Measurements from ENCODE around the gene HCK. TPM values are rescaled to one million over a fixed set of nuclear protein-coding genes. Genes with fewer than 3 reads are reported as not detected.

HCK gene
- total RNA-seq, 1 experiment from 2014 or later: 1.3 TPM

- 0 out of 2 replicates have a peak overlapping the region, but pooled peaks have one; percentile 6 for H3K27ac Mint-ChIP-seq
- no peak for TF ChIP-seq ARID4B (CRISPR knock-in tag; IDR thresholded peaks at IDR 0.05; ENCODE audit: borderline replicate concordance)
- TF ChIP-seq, protein P1, sequence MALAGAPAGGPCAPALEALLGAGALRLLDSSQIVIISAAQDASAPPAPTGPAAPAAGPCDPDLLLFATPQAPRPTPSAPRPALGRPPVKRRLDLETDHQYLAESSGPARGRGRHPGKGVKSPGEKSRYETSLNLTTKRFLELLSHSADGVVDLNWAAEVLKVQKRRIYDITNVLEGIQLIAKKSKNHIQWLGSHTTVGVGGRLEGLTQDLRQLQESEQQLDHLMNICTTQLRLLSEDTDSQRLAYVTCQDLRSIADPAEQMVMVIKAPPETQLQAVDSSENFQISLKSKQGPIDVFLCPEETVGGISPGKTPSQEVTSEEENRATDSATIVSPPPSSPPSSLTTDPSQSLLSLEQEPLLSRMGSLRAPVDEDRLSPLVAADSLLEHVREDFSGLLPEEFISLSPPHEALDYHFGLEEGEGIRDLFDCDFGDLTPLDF (CRISPR knock-in tag; IDR thresholded peaks at IDR 0.05): no peak
- no peak for DNase-seq (ENCODE audit: low spot score)
These were observed 11.7 kb upstream of the HCK start for GRCh38 chr20:32040142-32040953.

DNA sequence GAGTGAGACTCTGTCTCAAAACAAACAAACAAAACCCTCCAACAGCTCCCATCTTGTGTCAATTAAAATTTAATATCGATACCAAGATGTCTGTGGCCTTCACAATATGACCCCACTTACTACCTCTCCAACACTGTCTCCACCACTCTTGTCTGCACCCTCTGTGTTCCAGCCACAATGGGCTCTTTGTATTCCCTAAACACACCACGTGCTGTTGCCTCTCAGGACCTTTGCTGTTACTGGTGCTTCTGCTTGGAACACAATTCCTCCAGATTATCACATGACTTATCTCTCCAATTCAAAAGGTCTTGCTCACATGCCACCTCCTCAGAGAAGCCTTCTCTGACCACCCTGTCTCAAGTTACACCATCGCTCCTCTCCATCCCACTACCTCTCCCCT, 6.0 kb upstream of the HCK start:
- DNase-seq (ENCODE audit: low spot score) (no peak), ATAC-seq (no peak)
- CTCF ChIA-PET: no interaction called here
- H3K27me3 Mint-ChIP-seq (ENCODE audit: low read depth): peaks cover 36% of the 10 kb centered on the region
- peaks cover 13% of the 10 kb centered on the region for H3K4me1 Mint-ChIP-seq
- TF ChIP-seq ELF4 (CRISPR knock-in tag; IDR thresholded peaks at IDR 0.05; ENCODE audit: low read depth): no peak
- TF ChIP-seq, protein P2, sequence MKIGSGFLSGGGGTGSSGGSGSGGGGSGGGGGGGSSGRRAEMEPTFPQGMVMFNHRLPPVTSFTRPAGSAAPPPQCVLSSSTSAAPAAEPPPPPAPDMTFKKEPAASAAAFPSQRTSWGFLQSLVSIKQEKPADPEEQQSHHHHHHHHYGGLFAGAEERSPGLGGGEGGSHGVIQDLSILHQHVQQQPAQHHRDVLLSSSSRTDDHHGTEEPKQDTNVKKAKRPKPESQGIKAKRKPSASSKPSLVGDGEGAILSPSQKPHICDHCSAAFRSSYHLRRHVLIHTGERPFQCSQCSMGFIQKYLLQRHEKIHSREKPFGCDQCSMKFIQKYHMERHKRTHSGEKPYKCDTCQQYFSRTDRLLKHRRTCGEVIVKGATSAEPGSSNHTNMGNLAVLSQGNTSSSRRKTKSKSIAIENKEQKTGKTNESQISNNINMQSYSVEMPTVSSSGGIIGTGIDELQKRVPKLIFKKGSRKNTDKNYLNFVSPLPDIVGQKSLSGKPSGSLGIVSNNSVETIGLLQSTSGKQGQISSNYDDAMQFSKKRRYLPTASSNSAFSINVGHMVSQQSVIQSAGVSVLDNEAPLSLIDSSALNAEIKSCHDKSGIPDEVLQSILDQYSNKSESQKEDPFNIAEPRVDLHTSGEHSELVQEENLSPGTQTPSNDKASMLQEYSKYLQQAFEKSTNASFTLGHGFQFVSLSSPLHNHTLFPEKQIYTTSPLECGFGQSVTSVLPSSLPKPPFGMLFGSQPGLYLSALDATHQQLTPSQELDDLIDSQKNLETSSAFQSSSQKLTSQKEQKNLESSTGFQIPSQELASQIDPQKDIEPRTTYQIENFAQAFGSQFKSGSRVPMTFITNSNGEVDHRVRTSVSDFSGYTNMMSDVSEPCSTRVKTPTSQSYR (CRISPR knock-in tag; IDR thresholded peaks at IDR 0.05): no peak
- TF ChIP-seq EMX1 (CRISPR knock-in tag; IDR thresholded peaks at IDR 0.05): no peak
- no peak for TF ChIP-seq CTCF (IDR thresholded peaks at IDR 0.05)
- TF ChIP-seq IRF1 (CRISPR knock-in tag; IDR thresholded peaks at IDR 0.05): no peak
- TF ChIP-seq FOXK1 (CRISPR knock-in tag; IDR thresholded peaks at IDR 0.05): no peak
- H3K4me3 Mint-ChIP-seq: no peak overlapping the region
- no peaks in the 10 kb centered on the region for H3K36me3 Mint-ChIP-seq
- no peaks in the 10 kb centered on the region for H3K9me3 Mint-ChIP-seq
- POLR2A ChIA-PET: no interaction called here
- no peak overlapping the region for H3K27ac Mint-ChIP-seq

More at GRCh38 chr20:32040142-32040953, 11.7 kb upstream of the HCK start:
- ChIA-PET CTCF (interaction anchor here (0.6 to 1.5 kb wide), 5 partner anchors 23 to 217 kb away, joined by 3 to 7 read pairs (median 4); partner anchors contain the start of gene PDRG1), POLR2A (no interaction called here)
- Mint-ChIP-seq H3K4me3 (no peak overlapping the region), H3K4me1 (peaks cover 25% of the 10 kb centered on the region), H3K27me3 (ENCODE audit: low read depth) (0 out of 2 replicates have a peak, but pooled peaks cover under 1% of the 10 kb centered on the region), H3K9me3 (no peaks in the 10 kb centered on the region), H3K36me3 (no peaks in the 10 kb centered on the region)
- peak; percentile 52 for ATAC-seq

All from WTC11 (cell line).